ENCODE results near the gene PIGL.

DNA sequence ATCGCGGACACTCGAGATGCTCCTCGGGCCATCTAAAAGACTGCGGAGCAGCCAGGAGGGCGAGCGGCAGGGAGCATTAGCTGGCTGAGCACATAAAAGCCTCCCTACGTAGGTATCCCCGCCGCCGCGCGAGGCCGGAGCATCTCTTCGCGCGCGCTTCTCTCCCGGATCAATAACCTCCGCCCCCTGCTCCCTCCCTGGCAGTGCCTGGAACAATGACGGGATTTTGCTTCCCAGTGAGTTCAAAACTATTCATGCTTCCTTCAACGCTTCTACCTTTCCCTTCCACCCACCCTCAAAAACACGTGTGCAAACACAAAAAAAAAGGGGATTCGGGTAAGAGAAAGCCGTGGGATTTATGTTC, 135.3 kb downstream of the PIGL start:
- no peak for TF ChIP-seq NR3C1 (CRISPR knock-in tag; conservative IDR thresholded peaks at IDR 0.05; ENCODE audit: low read depth)
- no peak for TF ChIP-seq SMAD4 (CRISPR knock-in tag; IDR thresholded peaks at IDR 0.05)
- no peak for TF ChIP-seq NR2C2 (CRISPR knock-in tag; IDR thresholded peaks at IDR 0.05)
- no peak for TF ChIP-seq GABPB1 (CRISPR knock-in tag; IDR thresholded peaks at IDR 0.05)
- no peak for TF ChIP-seq TCF7 (CRISPR knock-in tag; IDR thresholded peaks at IDR 0.05; ENCODE audit: low read depth)
- TF ChIP-seq CREM (CRISPR knock-in tag; IDR thresholded peaks at IDR 0.05), result no peak

All from WTC11 (cell line).